NCI-H146 treated with DMSO at 0.1 percent for 48 hours (cell line): Measurements from ENCODE around the gene COMMD4.

Experiments used
- DNase-seq: peaks from one replicate; lab custom pipeline; 2025; ENCODE audit not compliant: unreplicated experiment; lab: John Stamatoyannopoulos, UW

Gene COMMD4

DNA sequence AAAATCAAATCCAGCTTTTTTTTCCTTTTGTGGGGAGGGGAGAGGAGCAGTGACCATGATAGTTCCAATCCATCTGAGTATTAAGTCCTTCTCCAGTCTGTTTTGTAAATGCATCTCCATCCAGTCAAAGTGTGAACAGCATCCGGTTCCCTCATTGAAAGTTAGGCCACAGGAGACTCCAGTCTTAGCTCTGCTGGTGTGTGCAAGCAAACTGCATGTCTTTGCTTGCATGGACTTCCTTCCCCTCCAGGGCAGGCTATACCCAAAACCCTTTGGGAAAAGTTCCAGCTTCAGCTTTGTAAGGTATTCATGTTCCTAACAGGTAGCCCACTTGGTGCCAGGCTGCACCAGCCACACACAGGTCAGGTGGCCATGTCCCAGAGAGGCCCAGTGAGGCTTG, 35.6 kb downstream of the COMMD4 start:
- no peak for DNase-seq

GRCh38 chr15:75371901-75372688, 36.2 kb downstream of the COMMD4 start:
- DNase-seq = no peak

GRCh38 chr15:75380773-75381172, 44.9 kb downstream of the COMMD4 start:
- DNase-seq = no peak

- peak; percentile 62 for DNase-seq
Observed at GRCh38 chr15:75383986-75384385, 48.1 kb downstream of the COMMD4 start.
